Adrenal gland (tissue), 12 donors: Measurements from ENCODE around the gene PRG2. TPM values are rescaled to one million over a fixed set of nuclear protein-coding genes. Genes with fewer than 3 reads are reported as not detected.

Experiments
- DNase-seq, 7 donors: peaks; one replicate each; pipeline ENCODE4 v3.0.0-alpha.2; 2019 to 2020
- H3K27ac ChIP-seq, 5 donors: fragments of 200-600 bp; sonication (generic) in 4 of 5; 1 replicate in 3 of 5; 2 replicates in 2 of 5; pipeline versions ENCODE4 v1.5.1 to v1.8.0; 2016 to 2020; ENCODE audit warnings: mild to moderate bottlenecking in 1 of 5
- H3K27me3 ChIP-seq: fragments of 200-600 bp; 2 replicates; pipeline ENCODE4 v1.8.0; 2021
- H3K36me3 ChIP-seq, 2 donors: fragments of 200-600 bp; replicated peaks in 1 of 2; 1 replicate in 1 of 2; 2 replicates in 1 of 2; pipeline versions ENCODE4 v1.5.1 to v1.8.0; 2018 to 2022
- H3K4me1 ChIP-seq, 2 donors: fragments of 200-600 bp; replicated peaks in 1 of 2; 1 replicate in 1 of 2; 2 replicates in 1 of 2; pipeline versions ENCODE4 v1.5.1 to v1.8.0; 2018 to 2021
- H3K4me3 ChIP-seq, 4 donors: fragments of 200-600 bp; sonication (generic) in 3 of 4; one replicate each; pipeline ENCODE4 v1.5.1; 2016 to 2018
- H3K9me3 ChIP-seq, 3 donors: fragments of 200-600 bp; sonication (generic) in 1 of 3; replicated peaks in 1 of 3; 1 replicate in 2 of 3; 2 replicates in 1 of 3; pipeline versions ENCODE4 v1.5.1 to v1.8.0; 2016 to 2021
- CTCF ChIP-seq, 6 experiments: fragments of 450-650 bp in 4 of 6; fragments of 200-600 bp in 2 of 6; sonication (generic) in 1 of 6; IDR thresholded peaks; 1 replicate in 5 of 6; 2 replicates in 1 of 6; pipeline versions ENCODE4 v1.5.1 to v1.8.0; 2016 to 2021; ENCODE audit warnings: antibody characterized with exemption in 6 of 6, mild to moderate bottlenecking in 2 of 6, moderate library complexity in 1 of 6
- POLR2A ChIP-seq, 2 donors: fragments of 450-650 bp; IDR thresholded peaks; one replicate each; pipeline ENCODE4 v1.6.1; 2017; ENCODE audit warnings: antibody characterized with exemption in 2 of 2, mild to moderate bottlenecking in 2 of 2, moderate library complexity in 1 of 2
- WGBS, 4 donors: extraction: QIAGEN DNeasy Blood & Tissue Kit in 2 of 4; methylation state at CpG; one replicate each; pipeline versions ENCODE4 v1.1.5 to v1.1.7; 2013 to 2017; 5-methylcytosine and 5-hydroxymethylcytosine counted together
- intact Hi-C, 2 donors: fragments of 100-400 bp; cut with DNase I; formaldehyde crosslinking; loops; one replicate each; pipeline versions ENCODE4 v1.14.1 to v1.15.0; 2022 to 2023
- polyA plus RNA-seq, 3 donors: library from polyadenylated mRNA; stranded (reverse); fragments of 200-250 nt in 2 of 3; fragments of 350-450 nt in 1 of 3; fragmentation: Illumina TruSeq in 1 of 3; extraction: RNeasy Lipid Tissue Mini Kit (QIAGEN cat#74804) in 1 of 3; gene quantifications; one replicate each; pipeline ENCODE4 v1.2.3, GENCODE V29; 2013 to 2014
- total RNA-seq, 9 donors: library from RNA; depleted of rRNA in 4 of 9; stranded (reverse); fragments of >200 nt in 4 of 9; fragments of 120-200 nt in 1 of 9; fragmentation: NEBNext Ultra II Directional in 1 of 9; extraction: Animal tissue kit (Norgen Biotek cat#: 25700) in 1 of 9; gene quantifications; one replicate each; pipeline versions ENCODE4 v1.1.0 to v1.2.4, GENCODE V29; 2013 to 2023
- donor health status: healthy with polysubstance abuse.
- donor health status: Bipolar disorder and iron deficiency.
- donor health status: DM: yes; HTN: yes; CAD: no.
- donor health status: DM: no; HTN: no; CAD: no.
- donor health status: DM: no; HTN: no; CAD: no.
- donor health status: DM: yes; HTN: yes; CAD: no.

The PRG2 gene
- total and polyA plus RNA-seq, 12 donors, result 0.24 to 0.97 (median 0.27) TPM; not detected in 8

- peak; percentile 50 to 85 (median 74) for TF ChIP-seq CTCF (IDR thresholded peaks at IDR 0.05)
- TF ChIP-seq POLR2A (IDR thresholded peaks at IDR 0.05), result no peak
- Histone ChIP-seq H3K4me1 (no peaks in the 10 kb centered on the region), H3K36me3 (no peaks in the 10 kb centered on the region), H3K27me3 (no peaks in the 10 kb centered on the region), H3K4me3 (no peak overlapping the region), H3K9me3 (no peaks in the 10 kb centered on the region), H3K27ac (no peak overlapping the region)
- 14 to 16% (median 15%) methylated on average over 10 to 11 of the region's 11 CpGs for WGBS, 4 donors
- intact Hi-C loops, result loop anchor here (5.0 to 10.0 kb wide), 5 partner anchors 109 to 299 kb away; partner anchors contain the start of gene YPEL4 (in 1 of the 2)
- DNase-seq, result peak; percentile 67 to 91 (median 80)
Measured at GRCh38 chr11:57345555-57346211, 44.8 kb downstream of the PRG2 start.

- Histone ChIP-seq H3K9me3 (no peaks in the 10 kb centered on the region), H3K4me3 (no peak overlapping the region), H3K36me3 (no peaks in the 10 kb centered on the region), H3K27me3 (no peaks in the 10 kb centered on the region), H3K27ac (no peak overlapping the region), H3K4me1 (no peaks in the 10 kb centered on the region)
- 79 to 94% (median 92%) methylated on average over 6 to 10 of the region's 10 CpGs for WGBS, 4 donors
- TF ChIP-seq POLR2A (IDR thresholded peaks at IDR 0.05) (no peak), CTCF (IDR thresholded peaks at IDR 0.05) (no peak)
- intact Hi-C loops, result loop anchor here (5.0 to 10.0 kb wide), 5 partner anchors 110 to 300 kb away; partner anchors contain the start of gene YPEL4 (in 1 of the 2)
- no peak for DNase-seq
Measured at GRCh38 chr11:57344826-57345225, 45.6 kb downstream of the PRG2 start.

- TF ChIP-seq POLR2A (IDR thresholded peaks at IDR 0.05) (no peak), CTCF (IDR thresholded peaks at IDR 0.05) (no peak)
- Histone ChIP-seq H3K4me1 (no peaks in the 10 kb centered on the region), H3K4me3 (no peak overlapping the region), H3K36me3 (no peaks in the 10 kb centered on the region), H3K9me3 (no peaks in the 10 kb centered on the region), H3K27me3 (no peaks in the 10 kb centered on the region), H3K27ac (no peak overlapping the region)
- WGBS, 4 donors, result 67 to 78% (median 77%) methylated on average over 7 of the region's 7 CpGs
- intact Hi-C loops, result loop anchor here (10.0 kb wide), 4 partner anchors 111 to 301 kb away; partner anchors contain the start of gene YPEL4 (in 1 of the 2)
- DNase-seq, result no peak
Measured at GRCh38 chr11:57343825-57344224, 46.6 kb downstream of the PRG2 start.

- H3K9me3 ChIP-seq, result no peaks in the 10 kb centered on the region
- no peak for DNase-seq
- TF ChIP-seq POLR2A (IDR thresholded peaks at IDR 0.05), result no peak
- TF ChIP-seq CTCF (IDR thresholded peaks at IDR 0.05), result no peak
- no peaks in the 10 kb centered on the region for H3K27me3 ChIP-seq
- WGBS, 4 donors, result 65 to 84% (median 77%) methylated on average over 11 of the region's 11 CpGs
- no peaks in the 10 kb centered on the region for H3K36me3 ChIP-seq
- intact Hi-C loops, result loop anchor here (10.0 kb wide), 4 partner anchors 112 to 302 kb away; partner anchors contain the start of gene YPEL4 (in 1 of the 2)
- no peaks in the 10 kb centered on the region for H3K4me1 ChIP-seq
- H3K4me3 ChIP-seq, result no peak overlapping the region
- H3K27ac ChIP-seq, result no peak overlapping the region
Measured at GRCh38 chr11:57342702-57343101, 47.7 kb downstream of the PRG2 start.
